Activated CD8-positive, alpha-beta memory T cell treated with anti-CD3 and anti-CD28 coated beads, Interleukin-2, amount 50 U/mL, for 4 hours (primary cell): Measurements from ENCODE around the gene TTC13.

Source experiments
- DNase-seq: peaks from one replicate; pipeline ENCODE4 v3.0.0-alpha.2; 2020

The TTC13 gene

GRCh38 chr1:230901671-230902070, 77.0 kb downstream of the TTC13 start:
- no peak for DNase-seq

GRCh38 chr1:230900984-230901383, 77.7 kb downstream of the TTC13 start:
- no peak for DNase-seq

DNA sequence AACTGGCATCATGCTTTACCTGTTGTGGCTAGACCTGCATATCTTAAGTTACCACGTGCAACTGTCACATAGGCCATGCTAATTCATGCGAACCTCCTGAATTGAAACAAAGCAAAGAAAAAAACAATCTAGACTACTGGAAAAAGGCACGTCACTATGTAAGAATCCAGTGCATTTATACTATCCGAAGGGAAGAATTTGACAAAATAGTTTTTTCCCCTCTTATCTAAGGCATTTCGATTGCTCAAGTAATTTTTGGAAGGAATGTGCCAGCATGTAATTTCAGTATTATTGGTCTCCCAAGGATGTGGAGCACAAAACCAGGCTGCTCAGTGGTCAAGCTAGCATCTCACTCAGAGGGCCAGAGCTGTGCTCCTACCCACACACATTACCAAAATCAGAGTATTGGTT, 78.8 kb downstream of the TTC13 start:
- DNase-seq = no peak

DNA sequence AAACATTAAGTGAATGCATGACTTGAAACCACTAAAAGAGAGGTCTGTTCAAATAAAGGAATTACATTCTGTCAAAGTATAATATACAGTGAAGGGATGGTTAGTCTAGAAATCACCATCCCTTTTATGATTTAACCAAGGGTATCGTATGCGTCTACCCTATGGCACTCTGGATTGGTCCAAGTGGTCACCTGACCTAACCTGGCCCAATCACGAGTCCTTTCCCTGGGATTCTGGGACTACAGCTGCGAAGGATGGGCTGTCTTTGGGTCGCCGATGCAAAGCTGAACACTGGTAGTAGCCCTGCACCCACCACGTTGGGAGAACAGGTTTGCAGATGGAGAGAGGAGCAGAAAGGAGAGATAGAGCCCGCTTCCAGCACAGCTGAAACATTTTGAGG, 79.9 kb downstream of the TTC13 start:
- no peak for DNase-seq

DNA sequence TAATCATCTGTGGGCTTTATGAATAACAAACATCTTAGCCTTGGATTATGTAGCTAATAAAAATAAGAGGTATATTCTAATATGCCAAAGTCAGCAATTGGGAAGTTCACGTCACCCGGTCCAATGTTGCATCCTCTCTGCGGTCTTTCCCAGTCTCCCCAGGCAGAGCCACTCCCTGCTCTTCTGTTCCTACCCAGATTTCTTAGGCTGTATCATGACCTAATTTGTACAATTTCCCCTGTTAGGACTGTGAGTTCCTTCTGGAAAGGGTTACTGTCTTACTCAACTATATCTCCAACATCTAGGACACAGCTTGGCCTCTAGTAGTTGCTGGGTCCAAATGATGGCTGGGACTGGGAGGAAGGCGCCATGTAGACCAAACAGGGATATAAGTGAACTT, 80.5 kb downstream of the TTC13 start:
- no peak for DNase-seq

DNA sequence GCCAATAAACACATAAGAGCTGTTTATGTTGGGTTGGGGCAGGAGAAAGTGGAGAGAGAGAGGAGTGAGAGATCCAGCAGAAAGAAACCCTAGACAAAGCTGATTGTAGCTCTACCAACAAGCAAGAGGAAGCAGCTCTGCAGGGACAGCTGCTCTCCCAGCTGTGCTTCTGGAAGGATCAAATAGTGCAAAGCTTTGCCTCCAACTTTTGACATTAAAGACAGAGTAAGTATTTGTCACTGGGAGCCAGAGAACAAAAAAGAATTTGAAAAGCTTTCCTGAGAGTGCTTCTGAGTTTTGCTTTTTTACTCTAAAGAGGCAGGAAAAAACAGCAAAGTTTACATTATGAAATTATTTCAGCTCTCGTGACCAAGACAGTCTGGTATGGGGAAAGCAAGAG, 81.9 kb downstream of the TTC13 start:
- DNase-seq = no peak

DNA sequence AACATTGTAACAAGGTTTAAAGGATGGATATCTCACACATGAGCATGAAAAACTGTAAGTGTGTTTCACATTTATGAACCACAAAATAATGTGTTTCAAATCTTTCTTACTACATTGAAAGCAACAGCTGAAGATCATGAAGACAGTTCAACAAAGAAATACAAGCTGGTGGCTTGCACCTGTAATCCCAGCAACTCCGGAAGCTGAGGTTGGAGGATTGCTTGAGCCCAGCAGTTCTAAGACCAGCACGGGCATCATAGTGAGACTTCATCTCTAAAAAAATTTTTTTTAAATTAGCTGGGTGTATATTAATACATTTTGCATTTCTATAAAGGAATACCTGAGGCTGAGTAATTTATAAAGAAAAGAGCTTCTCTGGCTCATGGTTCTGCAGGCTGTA, 83.2 kb downstream of the TTC13 start:
- DNase-seq = no peak

DNA sequence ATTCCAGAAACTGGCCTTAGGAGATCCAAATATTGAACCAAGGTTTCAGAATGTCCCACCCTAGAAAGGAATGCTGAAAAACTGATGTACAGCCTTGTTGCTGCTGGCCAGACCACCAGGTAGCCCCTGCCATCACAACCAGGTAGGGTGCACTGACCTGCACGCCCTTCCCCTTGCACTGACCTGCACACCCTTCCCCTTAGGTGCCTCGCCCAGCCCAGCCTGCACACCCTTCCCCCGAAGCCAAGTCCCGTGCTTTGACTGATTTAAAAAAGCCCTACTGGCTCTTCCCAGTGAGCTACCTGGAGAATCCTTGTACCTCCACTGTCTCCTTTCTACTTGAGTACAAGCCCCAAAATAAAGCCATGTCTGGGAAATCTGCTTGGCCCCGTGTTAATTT, 84.0 kb downstream of the TTC13 start:
- no peak for DNase-seq

GRCh38 chr1:230894032-230894431, 84.6 kb downstream of the TTC13 start:
- no peak for DNase-seq

DNA sequence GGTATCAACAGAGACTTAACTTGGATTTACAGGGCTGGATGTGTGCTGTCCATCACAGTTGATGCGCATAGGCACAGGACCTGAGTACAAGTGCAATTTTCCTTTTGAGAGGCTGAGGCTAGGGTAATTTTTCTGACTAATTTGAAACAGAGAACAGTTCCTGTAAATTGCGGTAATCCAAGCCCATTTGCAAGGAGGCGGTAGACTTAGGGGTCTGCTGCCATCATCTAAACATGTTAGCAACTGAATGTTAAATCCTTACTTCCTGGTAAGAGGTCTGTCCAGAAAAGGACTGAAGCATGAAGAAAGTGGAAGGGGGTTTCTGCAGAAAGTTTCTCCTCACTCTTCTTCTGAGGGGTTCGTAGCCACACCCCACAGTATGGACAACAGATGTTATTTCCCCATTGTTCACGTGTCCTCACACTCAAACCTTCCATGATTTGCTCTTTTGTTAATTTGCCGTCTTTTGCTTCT, 86.6 kb downstream of the TTC13 start:
- DNase-seq = no peak

DNA sequence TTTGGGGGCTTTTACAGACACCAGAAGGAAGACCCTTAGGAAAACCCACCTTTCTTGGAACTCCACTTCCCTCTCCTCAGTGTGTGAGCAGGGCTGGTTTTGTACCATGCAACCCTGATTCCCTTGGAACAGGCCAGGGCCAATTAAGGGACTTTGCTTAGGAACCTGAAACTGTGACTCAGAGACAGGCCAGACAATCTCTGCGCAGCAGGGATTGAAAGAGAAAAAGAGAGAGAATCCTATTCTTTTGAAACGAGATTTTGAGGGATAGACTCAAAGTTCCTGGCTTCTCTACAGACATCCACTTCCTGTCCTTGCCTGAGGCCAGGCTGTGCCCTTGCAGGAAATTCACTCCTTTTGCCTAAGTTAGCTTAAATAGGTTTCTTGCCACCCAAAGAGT, 87.2 kb downstream of the TTC13 start:
- no peak for DNase-seq

DNA sequence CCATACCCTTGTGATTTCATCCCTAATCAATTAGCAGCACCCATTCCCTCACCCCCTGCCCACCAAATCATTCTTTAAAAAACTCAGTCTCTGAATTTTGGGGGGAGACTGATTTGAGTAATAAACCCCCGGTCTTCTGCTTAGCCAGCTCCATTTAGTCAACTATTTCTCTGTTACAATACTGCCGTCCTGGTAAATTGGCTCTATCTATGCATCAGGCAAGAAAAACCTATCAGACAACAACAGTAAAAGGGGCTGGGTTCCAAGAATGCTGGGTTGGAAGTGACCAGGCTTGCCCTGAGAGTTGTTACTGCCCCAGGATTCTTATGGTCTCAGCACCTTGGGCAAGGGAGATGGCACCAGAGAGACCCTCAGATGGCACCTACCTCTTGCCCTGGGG, 94.0 kb downstream of the TTC13 start:
- no peak for DNase-seq

- no peak for DNase-seq
These were observed 94.7 kb downstream of the TTC13 start for GRCh38 chr1:230883967-230884366.

- DNase-seq = no peak
These were observed 98.9 kb downstream of the TTC13 start for GRCh38 chr1:230879778-230880177.

- no peak for DNase-seq
These were observed 100.1 kb downstream of the TTC13 start for GRCh38 chr1:230878591-230878990.

- no peak for DNase-seq
These were observed 100.6 kb downstream of the TTC13 start for GRCh38 chr1:230877924-230878590.

GRCh38 chr1:230877146-230877923, 101.3 kb downstream of the TTC13 start:
- no peak for DNase-seq

GRCh38 chr1:230876660-230877059, 102.0 kb downstream of the TTC13 start:
- no peak for DNase-seq

DNA sequence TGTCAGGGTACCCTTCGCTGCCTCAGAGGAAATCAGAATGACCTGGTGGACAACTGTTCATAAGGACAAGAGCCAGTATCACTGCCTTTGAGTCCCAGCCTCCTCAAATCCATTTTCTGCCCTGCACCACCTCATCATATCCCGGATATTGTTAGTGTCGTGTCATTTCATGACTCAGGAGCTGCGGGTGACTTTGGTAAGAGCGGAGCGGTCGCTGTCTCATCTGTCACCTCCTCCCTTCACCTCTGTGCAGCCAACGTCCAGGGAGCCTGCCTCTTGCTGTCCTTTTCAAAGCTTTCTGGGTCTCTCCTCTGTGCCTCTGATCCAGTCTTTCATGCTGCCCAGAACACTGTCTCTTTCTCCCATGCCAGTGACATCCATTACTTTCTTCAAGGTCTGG, 103.3 kb downstream of the TTC13 start:
- no peak for DNase-seq

- no peak for DNase-seq
These were observed 107.7 kb downstream of the TTC13 start for GRCh38 chr1:230870916-230871315.

DNA sequence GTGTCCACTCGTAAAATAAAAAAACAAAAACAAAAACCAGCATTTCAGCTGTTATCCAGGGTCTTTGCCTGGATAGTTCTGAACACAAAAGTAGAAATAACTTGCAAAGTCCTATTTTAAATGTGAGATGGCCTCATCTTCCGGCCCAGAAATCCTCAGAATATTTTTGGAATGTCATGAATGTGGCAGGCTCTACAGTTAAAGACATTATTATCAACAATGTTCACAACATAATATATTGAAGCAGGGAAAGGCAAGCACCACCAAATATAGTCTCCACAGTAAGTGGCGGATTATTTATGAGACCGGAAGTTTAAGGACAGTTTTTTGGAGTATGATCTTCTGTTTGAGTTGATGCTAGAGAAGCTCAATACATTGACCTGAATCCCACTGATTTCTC, 109.2 kb downstream of the TTC13 start:
- DNase-seq = no peak

DNA sequence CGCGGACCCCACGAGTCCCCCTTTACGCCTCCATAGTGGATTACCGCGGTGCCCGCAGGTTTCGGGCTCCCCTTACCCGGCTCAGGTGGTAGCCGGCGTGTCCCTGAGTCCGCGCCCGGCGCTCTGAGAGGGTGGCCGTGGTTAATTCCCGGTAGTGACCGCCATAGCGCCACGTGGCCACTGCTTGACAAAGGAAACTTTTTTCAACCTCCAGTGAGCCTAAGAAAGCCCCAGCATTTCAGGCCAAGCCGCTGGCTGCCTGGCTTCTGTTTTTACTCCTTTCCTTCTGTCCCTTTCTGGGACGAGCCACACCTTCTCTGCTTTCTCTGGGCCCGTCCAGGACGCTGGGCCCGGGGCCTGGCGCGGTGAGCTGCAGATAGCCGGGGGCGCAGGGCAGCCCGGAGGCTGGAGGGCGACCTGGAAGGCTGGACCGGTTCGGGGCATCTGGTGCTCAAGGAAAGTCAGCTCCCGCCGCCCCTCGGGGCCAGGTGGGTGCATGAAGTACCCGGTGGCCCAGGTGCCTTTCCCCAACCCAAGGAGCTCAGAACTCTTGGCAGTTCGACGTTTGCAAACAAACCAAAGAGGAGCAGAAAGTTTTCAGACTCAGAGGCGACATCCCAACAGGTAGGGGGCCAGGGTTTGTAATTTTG, 109.8 kb downstream of the TTC13 start:
- no peak for DNase-seq

- DNase-seq = peak; percentile 78
These were observed 110.5 kb downstream of the TTC13 start, which contains the start of gene C1orf198 for GRCh38 chr1:230867903-230868735. Gene C1orf198 (minus strand): TSS chr1:230868521. CDS start chr1:230868512, 9 bp downstream.
